HT1080 (cell line): ENCODE measurements around the gene SKI. TPM values are rescaled to one million over a fixed set of nuclear protein-coding genes. Genes with fewer than 3 reads are reported as not detected.

Experiments
- DNase-seq: peaks from one replicate; pipeline ENCODE4 v3.0.0-alpha.2; 2015; ENCODE audit warnings: low read depth
- total RNA-seq: library from RNA; depleted of rRNA; stranded (reverse); fragments of >200 nt; shearing (Covaris generic); gene quantifications from 2 replicates; pipeline ENCODE4 v1.2.3, GENCODE V29; 2014

The SKI gene
- total RNA-seq, 1 experiment from 2014 or later = 18.0 TPM

DNA sequence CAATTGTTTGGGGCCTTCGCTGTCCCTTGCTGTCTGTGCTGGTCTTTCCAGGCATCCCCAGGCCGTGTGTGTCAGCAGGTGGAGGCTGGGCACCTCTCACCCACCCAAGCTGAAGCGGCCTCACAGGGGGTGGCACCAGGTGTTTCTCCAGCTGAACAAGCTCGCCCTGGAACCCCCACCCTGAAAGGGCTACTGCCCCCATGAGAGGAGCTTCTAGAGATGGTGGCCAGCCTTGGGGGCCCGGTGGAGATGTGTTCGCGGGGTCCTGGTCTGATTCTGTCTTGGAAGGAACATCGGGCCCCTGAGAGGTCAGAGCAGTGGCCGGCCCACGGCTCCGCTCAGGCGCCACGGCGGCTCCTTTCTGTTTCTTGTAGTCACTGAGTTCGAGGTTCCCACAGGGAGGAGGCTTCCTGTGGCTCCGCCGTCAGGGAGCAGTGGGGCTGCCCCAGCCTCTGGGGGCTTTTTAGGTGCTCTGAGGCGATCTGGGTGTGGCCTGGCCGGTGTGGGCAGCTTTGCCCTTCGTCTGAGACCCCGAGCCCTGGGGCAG is 46.9 kb downstream of the SKI start:
- DNase-seq = no peak

DNA sequence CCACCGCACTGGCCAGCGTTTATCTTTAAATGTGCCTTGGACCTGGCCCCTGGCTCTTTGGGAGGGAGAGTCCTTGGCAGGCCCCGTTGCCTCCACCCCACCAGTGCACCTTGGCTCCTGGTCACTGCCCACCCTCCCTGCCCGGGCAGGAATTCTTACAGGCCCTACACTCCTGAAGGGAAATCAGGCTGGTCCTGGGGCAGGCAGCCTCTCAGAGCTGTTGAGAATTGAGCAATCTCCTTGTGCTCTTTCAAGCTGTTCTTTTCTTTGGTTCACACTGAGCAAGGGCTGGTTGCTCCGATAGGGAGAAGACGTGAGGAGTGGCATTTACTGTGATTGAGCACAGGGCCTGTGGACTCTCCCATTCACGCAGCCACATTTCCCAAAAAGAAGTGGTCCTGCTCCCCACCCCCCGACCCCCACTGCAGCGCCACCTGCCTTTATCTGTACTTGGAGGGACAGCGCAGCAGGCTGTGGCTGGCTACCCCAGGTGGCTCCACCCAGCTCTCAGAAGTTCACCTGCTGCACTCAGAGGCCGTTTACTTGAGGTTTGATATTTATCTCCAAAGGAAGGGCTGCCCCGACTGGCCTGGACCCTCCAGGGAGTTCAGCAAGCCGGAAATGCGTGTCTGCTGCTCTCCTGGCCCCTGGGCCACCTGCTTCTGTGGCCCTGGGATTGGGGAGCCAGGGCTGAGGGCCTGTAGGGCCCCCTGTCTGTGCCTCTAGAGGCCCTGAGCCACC is 47.8 kb downstream of the SKI start:
- no peak for DNase-seq

DNA sequence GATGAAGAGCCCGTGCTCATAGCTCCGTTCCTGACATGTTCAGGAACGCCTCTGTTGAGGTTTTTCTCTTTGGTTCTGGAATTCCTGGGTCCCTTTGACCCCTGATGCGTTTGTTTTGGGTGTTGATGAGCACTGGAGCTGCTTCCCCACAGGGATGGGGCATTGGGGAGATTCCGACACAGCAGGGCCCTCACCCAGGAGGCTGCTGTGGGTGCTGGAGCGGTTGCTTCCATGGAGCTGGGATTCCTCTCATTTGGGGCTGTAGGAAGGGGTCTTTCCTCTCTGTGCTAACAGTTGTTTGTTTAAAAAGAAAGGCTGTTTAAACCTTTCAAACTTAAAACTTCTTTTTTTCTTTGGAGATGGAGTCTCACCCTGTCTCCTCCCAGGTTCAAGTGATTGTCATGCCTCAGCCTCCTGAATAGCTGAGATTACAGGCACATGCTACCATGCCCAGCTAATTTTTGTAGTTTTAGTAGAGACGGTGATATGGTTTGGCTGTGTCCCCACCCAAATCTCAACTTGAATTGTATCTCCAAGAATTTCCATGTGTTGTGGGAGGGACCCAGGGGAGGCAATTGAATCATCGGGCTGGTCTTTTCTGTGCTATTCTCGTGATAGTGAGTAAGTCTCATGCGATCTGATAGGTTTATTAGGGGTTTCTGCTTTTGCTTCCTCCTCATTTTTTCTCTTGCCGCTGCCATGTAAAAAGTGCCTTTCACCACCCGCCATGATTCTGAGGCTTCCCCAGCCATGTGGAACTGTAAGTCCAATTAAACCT is 48.9 kb downstream of the SKI start:
- DNase-seq = no peak

DNA sequence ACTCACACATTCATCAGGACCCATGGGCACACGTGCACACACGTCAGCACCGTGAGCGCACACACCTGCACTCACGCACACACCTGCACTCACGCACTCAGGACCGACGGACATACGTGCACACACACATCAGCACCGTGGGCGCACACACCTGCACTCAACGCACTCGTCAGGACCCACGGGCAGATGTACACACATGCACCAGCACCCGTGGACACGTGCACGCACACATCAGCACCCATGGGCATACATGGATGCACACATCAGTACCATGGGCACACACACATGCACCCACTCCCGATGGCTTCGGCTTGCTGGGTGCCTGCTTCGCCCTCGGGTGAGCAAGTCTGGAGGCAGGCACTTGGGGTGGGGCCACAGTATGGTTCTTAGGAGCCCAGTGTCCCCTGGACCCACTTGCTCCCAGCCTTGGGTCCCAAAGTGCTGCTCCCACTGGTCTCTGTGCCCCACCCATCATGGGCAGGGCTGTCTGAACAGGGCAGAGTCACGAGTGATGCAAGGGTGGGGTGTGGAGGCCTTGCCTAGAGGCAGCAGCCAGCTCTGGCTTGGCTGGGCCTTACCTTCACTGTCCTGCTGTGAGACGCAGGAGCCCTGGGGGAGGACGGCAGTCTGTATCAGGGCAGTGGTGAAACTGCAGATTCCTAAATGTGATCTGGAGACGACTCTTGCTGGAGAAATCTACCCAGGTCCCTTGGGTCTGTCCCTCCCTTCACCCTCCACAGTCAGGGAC is 49.8 kb downstream of the SKI start:
- no peak for DNase-seq

DNA sequence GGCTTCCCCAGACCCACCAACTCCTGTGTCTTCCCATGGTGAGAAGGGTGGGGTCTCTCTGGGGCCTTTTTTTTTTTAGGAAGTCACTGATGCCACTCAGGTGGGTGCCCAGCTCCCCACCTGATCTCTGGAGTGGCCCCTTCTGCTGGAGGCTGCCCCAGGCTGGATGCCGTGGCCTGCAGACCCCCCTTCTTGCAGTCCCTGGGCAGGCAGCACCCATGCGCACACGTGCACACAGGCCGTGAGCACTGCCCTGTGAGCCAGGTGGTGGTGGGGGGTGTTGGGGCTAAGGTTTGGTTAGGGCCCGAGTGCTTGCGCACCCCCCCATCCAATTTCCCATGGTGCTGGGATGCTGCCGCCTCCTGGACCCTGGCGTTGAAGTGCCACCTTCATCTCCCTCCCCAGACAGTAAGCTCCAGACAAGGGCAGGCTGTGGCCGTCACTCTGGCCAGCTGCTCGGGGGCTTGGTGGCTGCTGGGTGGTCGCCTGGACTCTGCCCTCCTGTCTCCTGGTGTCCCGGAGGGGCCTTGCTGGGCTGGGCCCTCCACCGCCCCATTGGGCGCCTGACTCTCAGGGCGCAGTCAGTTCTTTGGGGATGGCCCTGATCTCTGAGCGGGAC is 50.6 kb downstream of the SKI start:
- no peak for DNase-seq

DNA sequence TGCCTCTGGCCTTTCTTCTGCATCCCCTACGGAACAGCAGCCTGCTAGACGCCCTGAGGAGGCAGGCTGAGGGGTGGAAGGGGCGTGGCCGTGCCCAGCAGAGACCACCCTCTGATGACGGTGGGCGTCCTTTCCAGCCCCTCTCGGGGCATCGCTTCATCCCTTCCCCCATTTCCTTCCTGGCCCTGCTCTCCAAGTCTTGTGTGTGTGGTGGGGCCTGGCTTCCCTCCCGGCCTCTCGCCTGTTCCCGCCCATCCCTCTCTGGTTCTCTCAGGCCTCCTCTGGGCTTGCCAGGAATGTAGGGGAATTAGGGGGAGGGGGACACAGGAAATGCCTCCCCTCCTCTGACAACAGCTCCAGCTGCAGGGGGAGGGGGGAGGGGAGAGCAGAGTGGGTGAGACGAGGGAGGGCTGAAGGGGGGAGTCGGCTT is 51.1 kb downstream of the SKI start:
- DNase-seq = no peak

DNA sequence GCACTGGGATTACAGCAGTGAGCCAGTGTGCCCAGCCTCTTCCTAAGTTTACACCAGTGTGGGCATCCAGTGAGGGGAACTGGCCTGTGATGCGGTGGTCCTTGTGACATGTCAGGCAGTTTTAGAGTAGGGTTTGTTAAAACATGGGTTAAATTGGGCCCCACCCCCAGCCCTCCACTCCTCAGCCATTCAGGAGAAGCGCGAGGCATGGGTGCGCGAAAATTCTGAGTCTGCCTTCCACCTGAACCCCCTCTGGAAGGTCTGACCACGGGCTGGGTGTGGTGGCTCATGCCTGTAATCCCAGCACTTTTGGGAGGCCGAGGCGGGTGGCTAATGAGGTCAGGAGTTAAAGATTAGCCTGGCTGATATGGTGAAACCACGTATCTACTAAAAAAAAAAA is 51.7 kb downstream of the SKI start:
- no peak for DNase-seq

DNA sequence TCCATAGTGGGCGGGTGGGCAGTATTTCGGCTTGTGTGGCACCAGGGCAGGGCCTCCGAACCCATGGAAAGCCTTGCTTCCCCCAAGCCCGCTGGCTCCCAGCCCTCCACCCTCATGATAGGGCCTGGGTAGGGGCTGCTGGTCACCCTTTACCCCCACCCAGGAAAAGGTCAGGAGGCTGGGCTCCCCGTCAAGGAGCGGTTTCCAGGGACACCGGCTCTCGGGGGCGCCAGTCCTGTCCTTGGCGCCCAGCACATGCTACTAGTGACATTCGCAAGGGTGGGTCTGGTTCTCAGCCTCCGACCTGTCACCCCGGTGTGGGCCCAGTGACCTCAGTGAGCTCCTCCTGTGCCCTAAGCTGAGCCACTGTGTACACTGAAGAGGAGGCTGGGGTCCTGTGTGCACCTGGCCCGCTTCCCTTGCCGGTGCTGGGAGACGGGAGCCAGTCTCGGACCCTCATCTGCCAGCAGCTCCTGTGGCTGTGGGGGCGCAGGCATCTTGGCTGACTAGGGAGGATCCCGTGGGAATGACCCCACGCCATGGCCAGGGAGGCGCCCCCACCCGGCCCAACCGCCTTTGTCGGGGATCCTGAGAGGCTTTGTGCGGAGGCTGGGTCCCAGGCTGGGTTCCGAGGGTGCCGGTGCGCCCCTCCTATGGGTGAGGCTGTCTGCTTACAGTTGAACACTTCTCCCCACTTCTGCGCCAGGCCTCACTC is 54.6 kb downstream of the SKI start:
- DNase-seq = no peak

- DNase-seq = no peak
Observed at GRCh38 chr1:2283371-2283990, 55.4 kb downstream of the SKI start.

GRCh38 chr1:2283991-2284895 is 56.1 kb downstream of the SKI start:
- DNase-seq = no peak

DNA sequence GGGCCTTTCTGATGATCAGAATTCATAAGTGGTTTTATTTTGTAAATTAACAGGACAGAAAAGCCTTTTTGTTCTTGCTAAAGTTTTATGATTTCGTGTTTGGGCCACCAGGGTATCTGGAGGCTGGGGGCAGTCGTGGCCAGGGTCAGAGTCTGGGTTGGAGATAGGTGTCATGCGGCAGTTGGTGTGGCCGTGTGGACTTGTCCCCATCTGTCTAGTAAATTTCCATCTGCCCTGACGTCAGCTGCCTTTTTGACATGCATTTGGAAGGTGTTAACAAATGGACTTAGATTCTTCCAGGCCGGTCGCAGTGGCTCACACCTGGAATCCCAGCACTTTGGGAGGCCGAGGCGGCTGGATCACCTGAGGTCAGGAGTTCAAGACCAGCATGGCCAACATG is 56.8 kb downstream of the SKI start:
- no peak for DNase-seq

DNA sequence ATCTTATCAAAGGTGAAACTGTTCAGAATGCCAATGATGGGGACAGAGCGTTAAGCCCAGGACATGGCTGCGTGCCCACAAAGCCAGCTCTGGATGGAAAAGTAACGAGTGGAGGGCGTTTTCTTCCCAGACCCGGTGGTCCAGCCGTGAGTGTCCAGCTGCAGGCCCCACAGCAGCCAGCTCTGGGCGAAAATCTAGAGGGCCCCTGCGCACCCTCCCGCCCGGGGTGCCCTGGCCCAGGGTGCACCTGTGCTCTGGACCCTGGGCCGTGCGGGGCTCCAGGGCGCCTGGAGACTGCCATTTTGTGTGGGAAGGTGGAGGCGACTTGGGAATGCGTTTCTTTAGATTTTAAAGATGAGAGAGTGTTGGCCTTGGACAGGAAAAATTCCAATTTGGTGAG is 58.8 kb downstream of the SKI start:
- DNase-seq = no peak

DNA sequence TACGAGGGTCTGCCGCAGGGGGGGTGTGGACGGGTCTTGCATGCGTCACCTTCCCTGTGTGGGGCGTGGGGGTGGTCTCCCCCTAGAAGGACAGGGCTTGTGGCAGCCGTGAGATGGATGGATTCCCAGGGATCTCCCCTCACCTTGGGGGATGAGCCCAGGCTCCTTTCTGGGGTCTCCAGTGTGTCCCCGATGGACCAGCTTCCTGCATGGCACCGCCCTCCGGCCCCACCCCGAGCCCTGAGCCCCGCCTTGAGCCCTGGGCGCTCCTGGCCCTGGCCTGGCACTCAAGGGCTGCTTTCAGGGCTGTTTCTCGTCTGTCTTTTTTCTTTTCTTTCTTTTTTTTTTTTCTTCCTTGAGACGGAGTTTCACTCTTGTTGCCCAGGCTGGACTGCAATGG is 59.5 kb downstream of the SKI start:
- no peak for DNase-seq

DNA sequence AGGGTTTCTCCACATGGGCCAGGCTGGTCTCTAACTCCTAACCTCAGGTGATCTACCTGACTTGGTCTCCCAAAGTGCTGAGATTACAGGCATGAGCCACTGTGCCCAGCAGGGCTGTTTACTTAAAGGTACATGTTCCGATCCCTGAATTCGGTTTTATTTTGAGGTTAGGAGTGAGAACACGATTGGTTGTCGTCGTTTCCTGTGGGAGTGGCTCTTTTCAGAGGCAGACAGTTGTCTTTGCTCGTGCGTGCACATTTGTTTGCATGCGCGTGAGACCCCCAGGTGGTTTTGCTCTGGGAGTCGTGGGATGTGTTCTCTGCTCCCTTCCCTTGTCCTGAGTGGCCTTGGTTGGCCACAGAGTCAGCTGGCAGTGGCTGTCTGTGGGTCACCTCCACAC is 60.2 kb downstream of the SKI start:
- DNase-seq = no peak

GRCh38 chr1:2288816-2289536 is 60.9 kb downstream of the SKI start:
- DNase-seq = no peak

GRCh38 chr1:2289607-2290006 is 61.5 kb downstream of the SKI start:
- no peak for DNase-seq

DNA sequence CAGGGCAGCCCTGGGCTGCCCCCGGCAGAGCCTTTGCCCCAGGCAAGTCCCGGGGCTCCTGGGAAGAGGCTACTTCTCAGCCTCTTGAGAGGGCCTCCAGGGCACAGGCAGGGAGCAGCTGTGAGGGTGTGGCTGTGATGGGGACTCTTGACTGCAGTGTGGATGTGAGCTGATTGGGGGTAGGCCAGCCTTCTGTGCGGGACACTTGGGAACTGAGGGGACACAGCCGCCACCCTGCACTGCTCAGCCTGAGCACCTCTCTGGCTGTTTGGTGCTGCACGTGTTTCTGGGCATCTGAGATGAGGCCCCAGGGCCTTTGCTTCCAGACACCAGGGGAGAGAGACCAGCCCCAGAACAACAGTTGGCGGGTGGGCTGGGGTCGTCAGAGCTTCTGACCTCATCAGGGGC is 62.1 kb downstream of the SKI start:
- no peak for DNase-seq
